Heart left ventricle (tissue), 16 donors: Measurements from ENCODE around the gene FBXO31. TPM values are rescaled to one million over a fixed set of nuclear protein-coding genes. Genes with fewer than 3 reads are reported as not detected.
"Not testable (repeated sequence)": the region's sequence is repeated elsewhere in the genome, so short reads cannot be mapped to it uniquely, and the experiment has no call there.

Experiments
- ATAC-seq, 4 donors: fragments of 200-7000 bp; cut with Tn5 transposase; one replicate each; pipeline ENCODE4 v1.9.1; 2020 to 2022; ENCODE audit warnings: moderate library complexity in 4 of 4, mild to moderate bottlenecking in 3 of 4, moderate number of reproducible peaks in 1 of 4
- DNase-seq, 5 donors: peaks; one replicate each; pipeline ENCODE4 v3.0.0-alpha.2; 2020
- H3K27ac ChIP-seq, 12 donors: fragments of 200-600 bp; sonication (generic) in 4 of 12; one replicate each; pipeline versions ENCODE4 v1.5.0 to v1.8.0; 2016 to 2022; ENCODE audit warnings: mild to moderate bottlenecking in 2 of 12
- H3K27me3 ChIP-seq, 9 donors: fragments of 200-600 bp; sonication (generic) in 2 of 9; one replicate each; pipeline versions ENCODE4 v1.5.1 to v1.8.0; 2016 to 2022; ENCODE audit warnings: mild to moderate bottlenecking in 3 of 9
- H3K36me3 ChIP-seq, 9 donors: fragments of 200-600 bp; sonication (generic) in 2 of 9; one replicate each; pipeline versions ENCODE4 v1.5.0 to v1.8.0; 2018 to 2022; ENCODE audit warnings: mild to moderate bottlenecking in 2 of 9
- H3K4me1 ChIP-seq, 12 donors: fragments of 200-600 bp; sonication (generic) in 4 of 12; one replicate each; pipeline versions ENCODE4 v1.5.0 to v1.8.0; 2016 to 2022; ENCODE audit warnings: mild to moderate bottlenecking in 3 of 12
- H3K4me3 ChIP-seq, 12 donors: fragments of 200-600 bp; sonication (generic) in 4 of 12; one replicate each; pipeline versions ENCODE4 v1.5.0 to v1.8.0; 2017 to 2022; ENCODE audit warnings: mild to moderate bottlenecking in 9 of 12, moderate library complexity in 4 of 12
- H3K9me3 ChIP-seq, 12 donors: fragments of 200-600 bp; sonication (generic) in 4 of 12; one replicate each; pipeline versions ENCODE4 v1.5.0 to v1.8.0; 2016 to 2022; ENCODE audit warnings: mild to moderate bottlenecking in 1 of 12
- CTCF ChIP-seq, 12 donors: fragments of 200-600 bp; sonication (generic) in 4 of 12; IDR thresholded peaks; one replicate each; pipeline versions ENCODE4 v1.5.0 to v1.8.0; 2018 to 2022; ENCODE audit warnings: antibody characterized with exemption in 12 of 12, mild to moderate bottlenecking in 5 of 12
- POLR2A ChIP-seq, 2 donors: fragments of 450-650 bp; IDR thresholded peaks; one replicate each; pipeline ENCODE4 v1.6.1; 2017; ENCODE audit warnings: antibody characterized with exemption in 2 of 2, mild to moderate bottlenecking in 2 of 2, moderate library complexity in 2 of 2
- WGBS, 4 donors: extraction: QIAGEN DNeasy Blood & Tissue Kit in 2 of 4; methylation state at CpG; one replicate each; pipeline versions ENCODE4 v1.1.5 to v1.1.7; 2013 to 2018; 5-methylcytosine and 5-hydroxymethylcytosine counted together
- intact Hi-C, 10 donors: fragments of 100-400 bp; cut with DNase I; formaldehyde crosslinking; loops; one replicate each; pipeline versions ENCODE4 v1.11.1 to v1.14.2; 2022
- polyA plus RNA-seq, 2 donors: library from polyadenylated mRNA; stranded (reverse); fragments of 200-250 nt; gene quantifications; one replicate each; pipeline ENCODE4 v1.2.3, GENCODE V29; 2013
- total RNA-seq, 9 donors: library from RNA; depleted of rRNA in 2 of 9; stranded (reverse); fragments of >200 nt in 2 of 9; fragmentation: NEBNext Ultra II Directional in 3 of 9; extraction: Animal tissue kit (Norgen Biotek cat#: 25700) in 3 of 9; gene quantifications; one replicate each; pipeline versions ENCODE4 v1.1.0 to v1.2.4, GENCODE V29; 2016 to 2023
- donor health status: ischemic (EF 13 %, LVEDD 7.1; RV severe dilation, severe dysfunction).
- donor health status: healthy with polysubstance abuse.
- donor health status: DM: no; HTN: yes; CAD: no.
- donor health status: DM: no; HTN: no; CAD: no.
- donor health status: ischemic (EF 25% LVEDD 6.9; RV normal size, moderate dysfunction).
- donor health status: ischemic (EF 25% LVEDD 5.7; RV mildly dilated, moderate dysfunction).
- donor health status: healthy.
- donor health status: DM: yes; HTN: yes; CAD: no.
- donor health status: ischemic (EF 35%, LVEDD 5.7; RV mildly dilated, moderate dysfunction).
- donor health status: nonischemic (EF 11% LVEDD 7.7; RV severe dilation, severe dysfunction).
- donor health status: DM: yes; HTN: yes; CAD: no.
- donor health status: PGD.
- donor health status: ischemic (EF 29% LVEDD 5.4; RV normal size, mild dysfunction).
- donor health status: nonischemic (EF 23%, LVEDD 6.1; RV moderate dilation, normal function).

FBXO31 gene
- total and polyA plus RNA-seq, 11 donors = 20.0 to 130 (median 63.1) TPM

DNA sequence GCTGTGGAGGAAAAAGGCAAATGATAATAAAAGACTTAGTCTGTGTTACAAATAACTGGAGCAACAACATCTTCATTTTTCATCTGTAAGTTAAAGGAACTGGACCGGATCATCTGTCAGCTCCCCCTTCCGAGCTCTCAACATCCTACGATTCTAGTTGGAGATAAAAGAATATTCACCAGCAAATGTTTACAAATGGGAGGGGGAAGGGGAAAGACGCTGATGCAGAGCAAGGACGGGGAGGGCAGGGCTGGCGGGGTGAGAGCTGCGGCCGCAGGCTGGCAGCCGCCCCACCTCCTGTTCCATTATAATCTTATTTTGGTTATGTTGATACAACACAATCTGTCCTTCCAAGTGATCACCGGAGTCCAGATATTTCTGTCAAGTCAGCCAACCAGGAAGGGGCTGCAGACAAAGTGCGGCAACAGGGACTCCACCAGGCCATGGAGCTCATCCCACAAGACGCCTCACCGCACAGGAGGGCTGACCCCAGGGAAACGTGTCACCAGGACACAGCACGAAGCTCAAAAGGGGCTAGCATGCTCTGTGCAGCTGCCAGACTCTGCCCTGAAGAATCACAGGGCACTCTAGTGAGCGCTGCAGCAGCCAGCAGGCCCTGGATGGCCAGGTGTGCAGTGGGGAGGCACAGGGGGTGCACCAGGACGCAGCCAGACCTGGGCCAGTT, 19.7 kb downstream of the FBXO31 start:
- TF ChIP-seq CTCF (IDR thresholded peaks at IDR 0.05) (no peak), POLR2A (IDR thresholded peaks at IDR 0.05) (no peak)
- Histone ChIP-seq H3K4me1 (peaks cover 3 to 89% (median 35%) of the 10 kb centered on the region in 12 donors), H3K36me3 (peaks cover 0 to 57% (median 37%) of the 10 kb centered on the region in 9 donors), H3K27ac (peak overlapping the region; percentile 48 to 88 (median 76)), H3K9me3 (no peaks in the 10 kb centered on the region), H3K27me3 (peaks cover 0 to 29% (median 0%) of the 10 kb centered on the region in 9 donors), H3K4me3 (peak overlapping the region in 6 of 12 donors; percentile 1 to 27 (median 19))
- DNase-seq (peak; percentile 51 to 66 (median 57)), ATAC-seq (peak; percentile 84 to 90 (median 84))
- intact Hi-C loops = loop anchor here in 3 of 10 donors (5.0 kb wide), 2 partner anchors 37 to 47 kb away; partner anchors contain the start of gene C16orf95 (in 1 of the 3)
- 17 to 24% (median 22%) methylated on average over 15 to 17 of the region's 17 CpGs for WGBS, 4 donors

DNA sequence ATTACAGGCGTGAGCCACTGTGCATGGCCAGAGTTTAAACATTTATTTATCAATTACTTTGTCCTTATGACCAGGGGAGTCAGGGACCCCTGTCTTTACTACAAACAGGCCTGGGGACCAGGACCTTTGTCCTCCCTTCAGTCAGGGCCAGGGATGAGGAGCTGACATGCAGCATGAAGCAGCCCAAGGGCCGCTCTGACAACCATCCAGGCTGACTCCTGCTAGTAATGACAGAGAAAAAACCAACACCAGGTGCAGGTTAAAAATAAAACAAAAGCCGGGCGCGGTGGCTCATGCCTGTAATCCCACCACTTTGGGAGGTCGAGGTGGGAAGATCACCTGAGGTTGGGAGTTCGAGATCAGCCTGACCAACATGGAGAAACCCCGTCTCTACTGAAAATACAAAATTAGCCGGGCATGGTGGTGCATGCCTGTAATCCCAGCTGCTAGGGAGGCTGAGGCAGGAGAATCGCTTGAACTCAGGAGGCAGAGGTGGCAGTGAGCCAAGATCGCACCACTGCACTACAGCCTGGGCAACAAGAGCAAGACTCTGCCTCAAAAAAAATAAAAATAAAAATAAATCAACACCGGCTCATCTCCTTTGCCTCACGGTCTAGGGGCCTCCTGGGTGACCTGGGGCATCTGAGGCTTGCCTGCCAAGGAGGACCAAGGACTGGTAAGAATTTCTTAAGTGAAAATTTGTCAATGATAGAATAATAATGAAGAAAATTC, 20.6 kb downstream of the FBXO31 start:
- H3K27ac ChIP-seq = peak overlapping the region; percentile 15 to 88 (median 76)
- intact Hi-C loops = loop anchor here in 3 of 10 donors (5.0 kb wide), 2 partner anchors 36 to 46 kb away; partner anchors contain the start of gene C16orf95 (in 1 of the 3)
- not testable (repeated sequence) for H3K4me3 ChIP-seq, ATAC-seq, H3K9me3 ChIP-seq
- H3K27me3 ChIP-seq = peaks cover 0 to 29% (median 0%) of the 10 kb centered on the region in 9 donors
- H3K4me1 ChIP-seq = peaks cover 3 to 86% (median 28%) of the 10 kb centered on the region in 12 donors
- peaks cover 0 to 66% (median 46%) of the 10 kb centered on the region in 9 donors for H3K36me3 ChIP-seq
- 73 to 79% (median 77%) methylated on average over 13 of the region's 13 CpGs for WGBS, 4 donors
- DNase-seq = peak in 2 of 5 donors; percentile 19 to 32

- no peaks in the 10 kb centered on the region for H3K9me3 ChIP-seq
- DNase-seq (peak in 1 of 5 donors; percentile 4), ATAC-seq (no peak)
- peaks cover 3 to 77% (median 21%) of the 10 kb centered on the region in 12 donors for H3K4me1 ChIP-seq
- H3K4me3 ChIP-seq = no peak overlapping the region
- peaks cover 0 to 24% (median 0%) of the 10 kb centered on the region in 9 donors for H3K27me3 ChIP-seq
- intact Hi-C loops = loop anchor here in 3 of 10 donors (5.0 kb wide), 2 partner anchors 35 to 45 kb away; partner anchors contain the start of gene C16orf95 (in 1 of the 3)
- peaks cover 0 to 70% (median 56%) of the 10 kb centered on the region in 9 donors for H3K36me3 ChIP-seq
- H3K27ac ChIP-seq = peak overlapping the region in 5 of 12 donors; percentile 42 to 84 (median 75)
- TF ChIP-seq CTCF (IDR thresholded peaks at IDR 0.05) = no peak
- no peak for TF ChIP-seq POLR2A (IDR thresholded peaks at IDR 0.05)
- WGBS, 4 donors = 91 to 98% (median 97%) methylated on average over 8 of the region's 8 CpGs
Measured at GRCh38 chr16:87361916-87362619, 21.5 kb downstream of the FBXO31 start.

GRCh38 chr16:87360862-87361610, 22.5 kb downstream of the FBXO31 start:
- Histone ChIP-seq H3K36me3 (peaks cover 0 to 72% (median 57%) of the 10 kb centered on the region in 9 donors), H3K9me3 (no peaks in the 10 kb centered on the region), H3K4me1 (peaks cover 3 to 66% (median 22%) of the 10 kb centered on the region in 12 donors), H3K27me3 (peaks cover 0 to 15% (median 0%) of the 10 kb centered on the region in 9 donors), H3K27ac (peak overlapping the region in 3 of 12 donors; percentile 16 to 39 (median 38)), H3K4me3 (no peak overlapping the region)
- no peak for ATAC-seq
- intact Hi-C loops = loop anchor here in 3 of 10 donors (5.0 kb wide), 2 partner anchors 34 to 44 kb away; partner anchors contain the start of gene C16orf95 (in 1 of the 3)
- WGBS, 4 donors = 88 to 90% (median 89%) methylated on average over 14 to 16 of the region's 16 CpGs
- DNase-seq = peak in 1 of 5 donors; percentile 23
- no peak for TF ChIP-seq CTCF (IDR thresholded peaks at IDR 0.05)
- TF ChIP-seq POLR2A (IDR thresholded peaks at IDR 0.05) = no peak
